HS-27A (cell line): Measurements from ENCODE around the gene HCRT.

Experiments
- DNase-seq: peaks from one replicate; pipeline ENCODE4 v3.0.0-alpha.2; 2012; ENCODE audit warnings: low read depth, missing footprints

Gene HCRT

DNA sequence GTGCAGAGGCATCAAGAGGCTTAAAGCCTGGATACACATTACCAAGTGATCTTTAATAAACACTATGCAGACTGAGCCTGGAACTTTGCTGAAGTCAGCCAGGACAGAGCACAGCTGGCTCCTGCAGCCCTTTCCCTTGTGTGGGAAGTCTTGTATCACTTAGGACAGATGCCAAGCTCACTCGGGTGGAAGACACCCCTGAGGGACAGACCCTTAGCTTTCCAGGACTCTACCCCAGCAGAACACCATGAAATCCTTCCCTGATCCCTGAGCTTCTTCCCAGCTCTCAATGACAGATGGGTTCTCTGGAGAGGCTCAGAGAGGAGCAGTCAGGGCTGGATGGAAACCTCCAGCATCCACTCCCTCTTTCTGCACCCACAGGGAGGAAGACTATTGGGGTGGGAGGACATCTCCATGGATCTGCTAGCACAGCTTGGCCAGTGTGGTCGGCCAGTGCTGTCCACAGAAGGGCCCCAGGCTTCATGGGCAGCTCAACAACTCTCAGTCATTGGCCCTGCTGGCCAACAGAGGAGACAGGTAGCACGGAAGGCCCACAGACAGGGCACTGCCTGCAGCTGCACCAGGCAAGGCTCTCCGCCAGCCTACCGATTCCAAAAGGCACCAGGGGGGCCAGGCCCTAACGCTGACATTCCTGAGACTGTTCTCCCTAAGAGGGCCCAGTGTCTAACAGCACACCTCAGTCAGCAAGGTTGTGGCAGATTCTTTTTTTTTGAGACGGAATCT is 46.3 kb downstream of the HCRT start:
- DNase-seq = no peak

DNA sequence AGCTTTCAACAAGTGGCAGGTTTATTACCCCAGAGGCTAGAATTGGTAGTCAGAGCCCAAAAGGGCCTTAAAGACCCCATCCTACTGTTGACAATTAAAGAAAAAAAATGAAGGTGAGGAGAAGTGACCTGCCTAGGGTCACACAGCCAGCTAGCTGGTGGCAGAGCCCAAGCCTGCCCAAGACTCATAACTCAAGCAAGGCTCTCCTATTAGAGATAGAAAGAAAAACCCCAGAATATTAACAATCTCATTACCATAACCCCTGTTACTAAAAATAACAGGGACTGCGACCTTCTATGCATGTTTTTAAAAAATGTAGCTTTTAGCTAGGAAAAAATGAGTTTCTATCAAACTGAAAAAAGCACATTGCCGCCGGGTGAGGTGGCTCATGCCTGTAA is 48.6 kb downstream of the HCRT start:
- no peak for DNase-seq

GRCh38 chr17:42135664-42136653 is 49.3 kb downstream of the HCRT start:
- DNase-seq = no peak

DNA sequence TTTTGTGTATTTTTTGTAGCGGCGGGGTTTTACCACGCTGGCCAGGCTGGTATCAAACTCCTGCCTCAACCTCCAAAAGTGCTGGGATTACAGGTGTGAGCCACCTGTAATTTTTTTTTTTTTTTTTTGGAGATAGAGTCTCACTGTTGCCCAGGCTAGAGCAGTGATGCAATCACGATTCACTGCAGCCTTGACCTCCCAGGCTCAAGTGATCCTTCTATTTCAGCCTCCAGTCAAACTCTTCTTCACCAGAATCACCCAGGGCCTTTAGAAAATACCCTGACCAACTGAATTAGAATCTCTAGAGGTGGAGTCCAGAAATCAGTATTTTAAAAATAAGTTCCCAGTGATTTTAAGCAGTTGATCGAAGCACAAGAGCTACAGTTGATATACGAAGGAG is 50.1 kb downstream of the HCRT start:
- DNase-seq = no peak
